WTC11 (cell line): ENCODE results near the gene SLC15A1.

ENCODE experiments used
- ATF3 ChIP-seq: sonication (generic); formaldehyde crosslinking; conservative IDR thresholded peaks from 2 replicates; pipeline ENCODE4 v1.8.1; 2022; ENCODE audit warnings: mild to moderate bottlenecking, missing genetic modification reagents
- CDX4 ChIP-seq: fragments of 250-450 bp; sonication (Bioruptor Pico); IDR thresholded peaks from 2 replicates; pipeline ENCODE4 v1.9.0; 2021; ENCODE audit warnings: moderate library complexity, mild to moderate bottlenecking, inconsistent platforms, borderline replicate concordance
- CREB1 ChIP-seq: sonication (generic); formaldehyde crosslinking; IDR thresholded peaks from 2 replicates; pipeline ENCODE4 v1.8.0; 2023; ENCODE audit warnings: mild to moderate bottlenecking, missing genetic modification reagents
- CREM ChIP-seq: sonication (generic); formaldehyde crosslinking; IDR thresholded peaks from 2 replicates; pipeline ENCODE4 v1.8.1; 2022; ENCODE audit warnings: mild to moderate bottlenecking, missing genetic modification reagents, moderate library complexity
- CTCF ChIP-seq: fragments of 200-600 bp; IDR thresholded peaks from 2 replicates; pipeline ENCODE4 v1.8.0; 2022; ENCODE audit warnings: antibody characterized with exemption
- GRHL2 ChIP-seq: fragments of 250-450 bp; sonication (Bioruptor Pico); IDR thresholded peaks from 2 replicates; pipeline ENCODE4 v1.8.0; 2022; ENCODE audit warnings: mild to moderate bottlenecking, moderate library complexity; ENCODE audit not compliant: insufficient replicate concordance, severe bottlenecking
- SP1 ChIP-seq: sonication (generic); formaldehyde crosslinking; conservative IDR thresholded peaks from 2 replicates; pipeline ENCODE4 v1.8.1; 2022; ENCODE audit warnings: missing genetic modification reagents

- no peak for TF ChIP-seq CDX4 (CRISPR knock-in tag)
- no peak for TF ChIP-seq CTCF
- no peak for TF ChIP-seq SP1 (CRISPR knock-in tag)
- no peak for TF ChIP-seq ATF3 (CRISPR knock-in tag)
- TF ChIP-seq CREB1 (CRISPR knock-in tag), result no peak
- no peak for TF ChIP-seq CREM (CRISPR knock-in tag)
- no peak for TF ChIP-seq GRHL2 (CRISPR knock-in tag)
Measured at GRCh38 chr13:98652721-98653462, 99.6 kb downstream of the SLC15A1 start.
